Activated T-cell treated with anti-CD3 and anti-CD28 coated beads for 48 hours (primary cell): Measurements from ENCODE around the gene AUTS2.

Experiments
- DNase-seq: peaks from one replicate; pipeline ENCODE4 v3.0.0-alpha.2; 2020; ENCODE audit warnings: low read depth

AUTS2 gene

GRCh38 chr7:69857014-69857413 is 258.7 kb downstream of the AUTS2 start:
- no peak for DNase-seq

GRCh38 chr7:69858471-69858870 is 260.2 kb downstream of the AUTS2 start:
- no peak for DNase-seq

- DNase-seq: no peak
Measured at GRCh38 chr7:69859342-69859741, 261.1 kb downstream of the AUTS2 start.

- no peak for DNase-seq
Measured at GRCh38 chr7:69860486-69860885, 262.2 kb downstream of the AUTS2 start.

- no peak for DNase-seq
Measured at GRCh38 chr7:69860941-69861622, 262.8 kb downstream of the AUTS2 start.

GRCh38 chr7:69862413-69863064 is 264.3 kb downstream of the AUTS2 start:
- no peak for DNase-seq

GRCh38 chr7:69864274-69864673 is 266.0 kb downstream of the AUTS2 start:
- no peak for DNase-seq

- DNase-seq: no peak
Measured at GRCh38 chr7:69864822-69865221, 266.5 kb downstream of the AUTS2 start.

- no peak for DNase-seq
Measured at GRCh38 chr7:69868921-69869320, 270.6 kb downstream of the AUTS2 start.

- DNase-seq: no peak
Measured at GRCh38 chr7:69871213-69871885, 273.1 kb downstream of the AUTS2 start.

GRCh38 chr7:69871886-69872569 is 273.8 kb downstream of the AUTS2 start:
- DNase-seq: no peak

- no peak for DNase-seq
Measured at GRCh38 chr7:69873512-69873911, 275.2 kb downstream of the AUTS2 start.

GRCh38 chr7:69878015-69878414 is 279.7 kb downstream of the AUTS2 start:
- DNase-seq: no peak

- no peak for DNase-seq
Measured at GRCh38 chr7:69878591-69878990, 280.3 kb downstream of the AUTS2 start.

- DNase-seq: no peak
Measured at GRCh38 chr7:69879989-69880388, 281.7 kb downstream of the AUTS2 start.

- DNase-seq: no peak
Measured at GRCh38 chr7:69880840-69881239, 282.6 kb downstream of the AUTS2 start.

- DNase-seq: no peak
Measured at GRCh38 chr7:69882269-69882668, 284.0 kb downstream of the AUTS2 start.

GRCh38 chr7:69883399-69883891 is 285.2 kb downstream of the AUTS2 start:
- DNase-seq: no peak

- no peak for DNase-seq
Measured at GRCh38 chr7:69885431-69885830, 287.2 kb downstream of the AUTS2 start.

- no peak for DNase-seq
Measured at GRCh38 chr7:69889338-69889975, 291.2 kb downstream of the AUTS2 start.

GRCh38 chr7:69889976-69890351 is 291.7 kb downstream of the AUTS2 start:
- no peak for DNase-seq

GRCh38 chr7:69892790-69893189 is 294.5 kb downstream of the AUTS2 start:
- no peak for DNase-seq
